GM21723 (cell line): ENCODE results near the gene JAG1.

Source experiments
- ATAC-seq: cut with Tn5 transposase; IDR thresholded peaks from one replicate; pipeline ENCODE4 v1.9.1; 2021; ENCODE audit warnings: mild to moderate bottlenecking, moderate library complexity; ENCODE audit not compliant: unreplicated experiment

The JAG1 gene

DNA sequence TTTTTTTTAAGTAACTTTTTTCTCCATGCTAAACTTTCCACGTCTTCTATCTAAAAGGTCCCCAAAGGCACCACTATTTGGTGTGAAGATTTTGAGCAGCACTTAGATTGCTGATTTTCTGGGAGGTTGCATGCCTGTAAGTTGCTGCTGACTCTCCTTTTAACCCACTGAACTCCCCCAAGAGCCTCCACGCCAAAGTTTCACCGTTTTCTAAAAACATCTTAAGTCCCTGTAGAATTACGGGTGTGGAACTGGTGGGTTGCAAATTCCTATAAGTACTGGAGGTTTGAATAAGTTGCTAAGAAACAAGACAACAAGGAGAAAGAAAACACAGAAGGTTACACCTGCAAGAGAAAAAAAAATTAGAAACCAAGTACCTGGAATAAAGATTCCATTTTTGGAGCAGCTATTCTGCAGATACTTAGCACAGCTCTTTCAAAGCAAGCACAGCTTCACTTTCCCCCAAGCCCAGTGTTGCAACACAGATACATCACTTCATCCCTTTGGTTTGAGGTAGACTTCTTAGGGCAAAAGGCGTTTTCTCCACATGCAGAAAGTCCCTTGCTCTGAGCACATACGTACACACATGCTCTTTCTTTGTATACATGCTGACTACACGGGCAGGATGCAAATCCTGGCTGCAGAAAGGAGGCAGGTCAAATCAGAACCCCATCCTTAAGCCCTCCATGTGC lies 5.0 kb downstream of the JAG1 start:
- no peak for ATAC-seq

GRCh38 chr20:10667560-10668167 lies 6.1 kb downstream of the JAG1 start:
- ATAC-seq: no peak

GRCh38 chr20:10667077-10667401 lies 6.8 kb downstream of the JAG1 start:
- ATAC-seq: no peak

GRCh38 chr20:10666221-10667076 lies 7.3 kb downstream of the JAG1 start:
- ATAC-seq: no peak

GRCh38 chr20:10665791-10666190 lies 8.0 kb downstream of the JAG1 start:
- no peak for ATAC-seq

- ATAC-seq: no peak
Observed at GRCh38 chr20:10665027-10665561, 8.7 kb downstream of the JAG1 start.

- ATAC-seq: no peak
Observed at GRCh38 chr20:10663756-10664155, 10.0 kb downstream of the JAG1 start.

DNA sequence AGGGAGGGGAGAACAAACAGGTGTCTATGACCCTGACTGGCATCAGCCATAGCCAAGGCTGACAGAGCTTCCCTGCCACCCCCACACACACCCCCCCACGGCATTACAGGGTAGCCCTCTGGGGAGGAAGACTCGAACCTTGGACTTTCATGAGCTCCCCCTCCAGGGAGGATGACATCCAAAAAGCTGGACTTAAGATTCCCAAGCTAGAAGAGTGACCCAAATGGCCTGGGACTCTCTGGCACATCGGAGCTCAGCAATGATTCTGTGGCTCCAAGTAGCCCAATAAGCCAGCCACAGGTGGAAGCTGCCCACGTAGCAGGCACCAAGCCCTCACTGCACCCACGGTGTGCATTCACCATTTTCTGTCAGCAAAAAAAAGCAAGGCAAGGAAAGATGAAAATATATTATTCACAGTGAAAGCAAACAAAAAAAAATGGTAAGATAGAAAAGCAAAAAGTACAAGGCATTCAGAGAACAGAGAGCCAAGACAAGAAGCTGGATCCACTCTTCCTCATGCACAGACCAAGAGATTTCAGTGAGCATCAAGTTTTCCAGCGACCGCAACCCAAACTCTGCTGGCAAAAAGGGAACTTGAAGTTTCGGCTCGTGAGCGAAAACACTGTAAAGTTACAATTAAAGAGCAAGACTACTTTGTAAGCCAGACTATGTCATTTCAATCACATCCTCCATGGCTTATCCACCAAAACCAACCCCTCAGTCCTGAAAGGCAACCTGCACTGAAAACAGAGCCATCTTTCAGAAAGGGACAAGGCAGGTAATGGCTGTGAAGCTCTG lies 10.9 kb downstream of the JAG1 start:
- no peak for ATAC-seq

GRCh38 chr20:10662151-10662550 lies 11.6 kb downstream of the JAG1 start:
- no peak for ATAC-seq

- no peak for ATAC-seq
Observed at GRCh38 chr20:10661261-10661660, 12.5 kb downstream of the JAG1 start.

- no peak for ATAC-seq
Observed at GRCh38 chr20:10660661-10661060, 13.1 kb downstream of the JAG1 start.

- no peak for ATAC-seq
Observed at GRCh38 chr20:10659651-10660601, 13.9 kb downstream of the JAG1 start.

DNA sequence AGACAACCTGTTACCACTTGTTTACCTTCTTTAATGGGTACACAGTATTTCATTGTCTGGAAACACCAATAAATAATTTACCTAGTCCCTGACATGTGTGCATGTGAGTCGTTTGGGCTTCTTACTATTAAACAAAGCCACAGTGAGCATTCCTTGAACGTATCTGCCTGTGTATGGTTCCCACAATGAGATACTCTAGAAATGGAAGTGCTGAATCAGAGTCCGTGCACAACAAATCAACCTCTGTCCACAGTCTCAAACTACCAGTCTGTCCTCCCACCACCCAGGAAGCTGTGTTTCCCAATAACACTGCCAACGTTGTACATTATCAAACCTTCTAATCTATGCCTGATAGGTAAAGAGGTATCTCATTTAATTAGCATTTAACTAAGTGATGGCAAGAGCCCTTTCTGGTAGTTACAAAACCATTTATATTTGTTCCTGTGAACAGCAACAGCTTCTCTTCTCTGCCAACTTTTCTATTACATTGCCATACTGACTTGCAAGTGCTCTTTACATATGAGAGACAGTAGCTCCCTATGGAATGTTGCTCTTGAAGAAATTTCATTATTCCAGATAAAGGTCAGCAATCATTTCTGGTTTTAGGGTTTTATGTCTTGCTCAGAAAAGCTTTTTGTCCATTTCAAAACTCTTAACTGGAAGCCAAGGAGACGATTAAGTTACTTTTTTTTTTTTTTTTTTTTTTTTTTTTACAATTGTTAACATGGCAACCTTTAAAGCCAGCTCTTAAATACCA lies 14.7 kb downstream of the JAG1 start:
- no peak for ATAC-seq

GRCh38 chr20:10658051-10658823 lies 15.6 kb downstream of the JAG1 start:
- ATAC-seq: no peak

- ATAC-seq: no peak
Observed at GRCh38 chr20:10657453-10657852, 16.3 kb downstream of the JAG1 start.

GRCh38 chr20:10655720-10656669 lies 17.8 kb downstream of the JAG1 start:
- no peak for ATAC-seq

GRCh38 chr20:10654630-10655029 lies 19.2 kb downstream of the JAG1 start:
- peak; percentile 74 for ATAC-seq
